Epithelial cell of esophagus (primary cell): ENCODE measurements around the gene PSG2.
"Not testable (repeated sequence)": the region's sequence is repeated elsewhere in the genome, so short reads cannot be mapped to it uniquely, and the experiment has no call there.

Experiments
- DNase-seq: peaks from one replicate; pipeline ENCODE4 v3.0.0; 2010; ENCODE audit warnings: low read depth
- H3K4me3 ChIP-seq: 2 replicates; pipeline ENCODE4 v1.5.1; 2011; ENCODE audit warnings: mild to moderate bottlenecking, low read length, control low read depth
- TF ChIP-seq, protein P1 (sequence below): IDR thresholded peaks from 2 replicates; pipeline ENCODE4 v1.5.1; 2011; ENCODE audit warnings: low read depth, mild to moderate bottlenecking, low read length, control low read depth, inconsistent platforms; ENCODE audit not compliant: insufficient read depth; ENCODE audit errors: missing control alignments

Gene PSG2

DNA sequence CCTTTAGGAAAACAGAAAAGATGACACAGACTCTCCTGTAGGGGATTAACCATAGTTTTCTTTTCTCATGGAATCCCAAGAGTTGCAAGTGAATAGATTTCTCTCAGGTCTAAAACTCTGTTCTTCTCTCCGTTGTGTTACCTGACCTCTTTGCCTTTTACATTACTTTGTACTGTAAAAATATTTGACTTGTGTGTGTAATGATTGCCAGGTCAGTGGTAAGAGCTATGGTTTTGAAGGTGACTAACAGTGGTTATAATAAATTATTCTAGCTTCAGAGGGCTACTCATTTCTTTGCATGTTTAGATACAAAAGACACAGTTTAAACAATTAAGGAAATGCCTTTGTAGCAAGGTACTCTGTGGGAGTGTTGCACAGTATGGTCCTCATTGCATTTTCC is 23.0 kb upstream of the PSG2 start:
- TF ChIP-seq, protein P1, sequence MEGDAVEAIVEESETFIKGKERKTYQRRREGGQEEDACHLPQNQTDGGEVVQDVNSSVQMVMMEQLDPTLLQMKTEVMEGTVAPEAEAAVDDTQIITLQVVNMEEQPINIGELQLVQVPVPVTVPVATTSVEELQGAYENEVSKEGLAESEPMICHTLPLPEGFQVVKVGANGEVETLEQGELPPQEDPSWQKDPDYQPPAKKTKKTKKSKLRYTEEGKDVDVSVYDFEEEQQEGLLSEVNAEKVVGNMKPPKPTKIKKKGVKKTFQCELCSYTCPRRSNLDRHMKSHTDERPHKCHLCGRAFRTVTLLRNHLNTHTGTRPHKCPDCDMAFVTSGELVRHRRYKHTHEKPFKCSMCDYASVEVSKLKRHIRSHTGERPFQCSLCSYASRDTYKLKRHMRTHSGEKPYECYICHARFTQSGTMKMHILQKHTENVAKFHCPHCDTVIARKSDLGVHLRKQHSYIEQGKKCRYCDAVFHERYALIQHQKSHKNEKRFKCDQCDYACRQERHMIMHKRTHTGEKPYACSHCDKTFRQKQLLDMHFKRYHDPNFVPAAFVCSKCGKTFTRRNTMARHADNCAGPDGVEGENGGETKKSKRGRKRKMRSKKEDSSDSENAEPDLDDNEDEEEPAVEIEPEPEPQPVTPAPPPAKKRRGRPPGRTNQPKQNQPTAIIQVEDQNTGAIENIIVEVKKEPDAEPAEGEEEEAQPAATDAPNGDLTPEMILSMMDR: no peak
- no peak for DNase-seq
- H3K4me3 ChIP-seq: no peak overlapping the region

DNA sequence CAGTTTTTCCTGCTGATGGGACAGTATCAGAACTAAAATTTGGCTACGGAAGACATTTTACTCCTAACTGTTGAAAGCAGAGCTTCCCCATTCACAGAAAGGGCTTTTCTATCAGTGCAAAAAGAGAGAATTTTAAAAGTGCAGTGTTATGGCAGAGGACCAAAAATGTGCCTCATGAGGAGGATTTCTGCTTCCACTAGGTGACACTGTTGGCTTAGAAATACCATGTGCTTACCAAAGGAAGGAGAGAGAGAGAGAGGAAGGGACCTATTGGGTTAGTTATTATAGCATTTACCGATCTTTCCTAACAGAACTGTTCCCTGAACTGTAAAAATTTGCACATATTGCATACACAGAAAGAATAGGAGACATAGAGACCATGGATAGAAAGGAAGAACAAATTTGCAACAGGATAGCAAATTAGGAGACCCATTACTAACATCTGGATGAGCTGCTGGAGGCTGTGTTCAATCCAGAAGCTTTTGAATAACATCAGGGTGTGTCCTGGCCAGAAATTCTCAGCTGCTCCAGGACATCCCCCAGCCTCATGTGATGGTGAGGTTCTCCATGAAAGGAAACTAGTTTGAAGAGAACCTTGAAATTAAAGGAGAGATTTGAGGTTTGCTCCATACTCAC is 21.8 kb upstream of the PSG2 start:
- TF ChIP-seq, protein P1: peak; percentile 76
- not testable (repeated sequence) for H3K4me3 ChIP-seq
- DNase-seq: peak; percentile 74

DNA sequence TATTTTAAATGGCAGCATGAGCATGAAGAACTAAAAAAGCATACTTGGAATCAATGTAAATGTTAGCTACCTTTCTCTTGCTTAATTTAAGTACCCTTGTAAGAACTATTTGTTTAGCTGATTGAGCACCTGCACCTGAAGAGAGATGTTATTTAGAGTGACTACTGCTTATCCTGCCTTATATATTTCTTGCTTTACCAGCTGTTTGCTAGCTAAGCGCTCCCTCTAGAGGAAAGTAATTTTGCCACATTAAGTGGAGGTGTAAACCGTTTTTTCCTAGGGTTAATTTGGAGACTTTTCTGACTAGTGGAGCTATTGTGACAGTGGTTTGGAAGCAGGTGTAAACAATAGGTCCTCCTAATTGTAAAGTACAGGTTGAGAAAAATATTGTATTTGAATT is 19.4 kb upstream of the PSG2 start:
- H3K4me3 ChIP-seq: no peak overlapping the region
- TF ChIP-seq, protein P1: no peak

DNA sequence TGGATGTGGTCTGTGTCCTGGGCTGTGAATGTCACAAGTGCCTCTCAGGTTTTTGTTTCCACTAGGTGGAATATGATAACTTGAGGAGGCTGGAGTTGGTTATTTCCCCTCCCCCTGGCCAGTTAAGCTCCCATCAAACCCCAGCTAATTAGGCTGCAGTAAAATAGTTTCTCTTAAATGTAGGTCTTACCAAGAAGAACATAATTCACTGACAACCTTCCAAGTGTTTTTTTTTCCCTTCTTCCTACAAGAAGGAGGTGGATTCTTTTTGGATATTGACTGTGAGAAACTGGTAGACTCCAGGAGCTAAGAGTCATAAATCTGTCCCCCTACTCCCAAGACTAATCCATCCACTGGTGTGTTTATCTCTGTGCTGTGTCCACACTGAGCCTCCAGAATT is 15.9 kb upstream of the PSG2 start:
- H3K4me3 ChIP-seq, DNase-seq: not testable (repeated sequence)

More for the DNA sequence above, 19.4 kb upstream of the PSG2 start:
- DNase-seq: no peak

DNA sequence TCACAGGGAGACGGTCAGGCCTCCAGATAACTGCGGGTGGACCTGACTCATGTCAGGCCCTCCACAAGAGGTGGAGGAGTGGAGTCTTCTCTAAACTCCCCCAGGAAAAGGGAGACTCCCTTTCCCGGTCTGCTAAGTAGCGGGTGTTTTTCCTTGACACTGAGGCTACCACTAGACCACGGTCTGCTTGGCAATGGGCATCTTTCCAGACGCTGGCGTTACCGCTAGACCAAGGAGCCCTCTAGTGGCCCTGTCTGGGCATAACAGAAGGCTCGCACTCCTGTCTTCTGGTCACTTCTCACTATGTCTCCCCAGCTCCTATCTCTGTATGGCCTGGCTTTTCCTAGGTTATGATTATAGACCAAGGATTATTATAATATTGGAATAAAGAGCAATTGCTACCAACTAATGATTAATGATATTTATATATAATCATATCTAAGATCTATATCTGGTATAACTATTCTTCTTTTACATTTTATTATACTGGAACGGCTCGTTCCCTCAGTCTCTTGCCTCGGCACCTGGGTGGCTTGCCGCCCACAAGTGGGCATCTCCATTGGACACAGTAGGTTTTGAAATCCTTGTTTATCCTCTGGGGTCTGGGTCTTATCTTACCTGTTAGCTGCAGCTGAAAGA is 5.3 kb upstream of the PSG2 start:
- TF ChIP-seq, protein P1: peak; percentile 59
- not testable (repeated sequence) for H3K4me3 ChIP-seq
- peak; percentile 65 for DNase-seq

DNA sequence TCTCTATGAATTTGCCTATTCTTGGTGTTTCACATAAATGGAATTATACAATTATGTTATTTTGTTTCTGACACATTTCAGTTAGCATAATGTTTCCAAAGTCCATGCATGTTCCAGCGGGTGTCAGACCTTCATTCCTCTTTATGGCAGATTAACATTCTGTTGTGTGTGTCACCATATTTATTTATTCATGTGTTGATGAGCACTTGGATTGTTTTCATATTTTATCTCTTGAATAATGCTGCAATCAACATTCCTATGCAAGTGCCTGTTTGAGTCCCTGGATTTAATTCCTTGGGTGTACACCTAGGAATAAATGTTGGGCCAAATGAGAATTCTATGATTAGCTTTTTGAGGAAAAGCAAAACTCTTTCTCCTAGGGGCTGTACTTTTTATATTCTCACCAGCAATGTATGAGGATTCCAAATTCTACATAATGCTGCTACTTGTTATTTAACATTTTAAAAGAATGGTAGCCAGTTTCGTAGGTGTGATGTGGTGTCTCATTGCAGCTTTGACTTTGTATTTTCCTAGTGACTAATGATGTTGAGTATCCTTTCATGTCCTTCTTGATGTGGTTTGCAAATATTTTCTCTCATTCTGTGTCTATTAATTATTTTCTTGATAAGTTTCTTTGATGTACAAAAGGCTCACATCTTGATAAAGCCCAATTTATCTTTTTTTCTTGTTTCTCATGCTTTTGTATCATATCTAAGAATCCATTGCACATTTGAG is 3.5 kb upstream of the PSG2 start:
- DNase-seq: peak; percentile 77
- H3K4me3 ChIP-seq: not testable (repeated sequence)

DNA sequence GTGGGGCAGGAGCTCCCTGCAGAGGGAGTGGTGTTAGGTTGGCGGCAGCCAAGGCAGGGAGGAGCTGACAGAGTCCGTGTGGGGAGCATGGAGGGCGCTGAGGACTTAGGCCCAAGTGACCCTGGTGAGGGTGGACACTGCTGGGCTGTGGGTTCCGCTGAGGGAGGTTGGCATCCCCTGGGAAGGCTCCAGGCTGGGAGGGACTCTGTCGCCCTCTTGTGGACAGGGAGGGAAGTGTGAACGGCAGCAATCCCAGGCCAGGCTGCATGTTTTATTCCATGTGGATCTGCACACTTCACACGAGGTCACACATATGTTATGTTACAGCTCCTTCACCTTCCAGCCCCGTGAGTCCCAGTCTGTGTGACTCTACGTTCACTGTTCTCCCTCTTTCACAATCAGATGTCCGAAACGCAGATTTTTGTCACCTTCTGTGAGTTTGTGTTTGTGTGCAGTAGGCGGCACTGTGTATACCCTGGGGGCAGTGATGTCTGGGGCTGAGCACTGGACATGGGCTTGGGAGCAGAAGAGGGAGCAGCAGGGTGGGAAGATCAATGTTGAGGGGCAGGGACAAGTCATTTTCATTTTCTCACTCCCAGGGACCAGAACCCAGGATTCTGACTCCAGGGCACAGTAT is 1.8 kb upstream of the PSG2 start:
- peak; percentile 55 for DNase-seq
- H3K4me3 ChIP-seq: not testable (repeated sequence)
- TF ChIP-seq, protein P1: peak; percentile 60

DNA sequence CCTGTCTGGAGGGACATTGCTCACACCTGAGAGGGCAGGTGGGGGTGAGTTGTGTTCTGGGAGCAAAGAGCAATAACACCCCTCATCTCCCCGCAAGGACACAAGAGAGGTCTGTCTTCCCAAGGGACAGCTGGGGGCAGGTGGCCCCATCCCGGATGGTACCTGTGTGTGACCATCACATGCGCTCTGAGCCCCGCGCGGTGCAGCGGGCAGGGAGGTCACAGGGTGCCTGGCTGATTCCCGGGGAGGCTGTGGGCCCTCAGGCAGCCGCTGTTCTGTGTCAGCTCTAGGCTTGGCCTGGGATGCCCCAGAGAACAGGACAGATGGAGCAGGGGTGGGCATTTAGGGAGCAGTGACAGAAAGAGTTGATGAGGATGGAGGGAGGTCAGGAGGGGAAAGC is 1.2 kb upstream of the PSG2 start:
- not testable (repeated sequence) for DNase-seq, H3K4me3 ChIP-seq
